GM18868 (cell line): ENCODE measurements around the gene TDRD9.

Experiments used
- ATAC-seq: cut with Tn5 transposase; IDR thresholded peaks from one replicate; pipeline ENCODE4 v1.9.1; 2021; ENCODE audit warnings: mild to moderate bottlenecking, moderate library complexity; ENCODE audit not compliant: unreplicated experiment

TDRD9 gene

GRCh38 chr14:104101086-104101621 lies 172.9 kb downstream of the TDRD9 start:
- no peak for ATAC-seq

GRCh38 chr14:104101651-104102281 lies 173.5 kb downstream of the TDRD9 start:
- ATAC-seq: no peak
